Neural progenitor cell (in vitro differentiated cells): Measurements from ENCODE around the gene SEPTIN11. TPM values are rescaled to one million over a fixed set of nuclear protein-coding genes. Genes with fewer than 3 reads are reported as not detected.
A peak's percentile ranks its signal among the peaks of the same experiment; 100 is the strongest.

ENCODE experiments used
- DNase-seq: peaks from one replicate; pipeline ENCODE4 v3.0.0-alpha.2; 2016; ENCODE audit warnings: low spot score
- H2AFZ ChIP-seq: fragments of 200-600 bp; sonication (generic); replicated peaks from 2 replicates; pipeline ENCODE4 v1.6.1; 2016; ENCODE audit warnings: antibody characterized with exemption
- H3F3A ChIP-seq: fragments of 200-600 bp; sonication (generic); 2 replicates; pipeline ENCODE4 v1.6.1; 2016; ENCODE audit warnings: antibody characterized with exemption, low read depth
- H3K27ac ChIP-seq: fragments of 200-600 bp; sonication (generic); 2 replicates; pipeline ENCODE4 v1.5.1; 2016; ENCODE audit warnings: mild to moderate bottlenecking
- H3K27me3 ChIP-seq: fragments of 200-600 bp; sonication (generic); 2 replicates; pipeline ENCODE4 v1.6.1; 2016; ENCODE audit warnings: mild to moderate bottlenecking, moderate library complexity
- H3K36me3 ChIP-seq: fragments of 200-600 bp; sonication (generic); 2 replicates; pipeline ENCODE4 v1.5.1; 2016
- H3K4me1 ChIP-seq: fragments of 200-600 bp; sonication (generic); 2 replicates; pipeline ENCODE4 v1.6.1; 2016; ENCODE audit warnings: mixed run types
- H3K4me2 ChIP-seq: fragments of 200-600 bp; sonication (generic); 2 replicates; pipeline ENCODE4 v1.6.1; 2016
- H3K4me3 ChIP-seq: fragments of 200-600 bp; sonication (generic); 2 replicates; pipeline ENCODE4 v1.5.1; 2016
- H3K79me2 ChIP-seq: fragments of 200-600 bp; sonication (generic); 2 replicates; pipeline ENCODE4 v1.6.1; 2016; ENCODE audit warnings: low read depth
- H3K9ac ChIP-seq: fragments of 200-600 bp; sonication (generic); 2 replicates; pipeline ENCODE4 v1.6.1; 2016
- H3K9me3 ChIP-seq: fragments of 200-600 bp; sonication (generic); 2 replicates; pipeline ENCODE4 v1.5.1; 2016; ENCODE audit warnings: low read depth
- H4K20me1 ChIP-seq: fragments of 200-600 bp; sonication (generic); 2 replicates; pipeline ENCODE4 v1.6.1; 2016; ENCODE audit warnings: low read depth
- H3K27ac Mint-ChIP-seq: 3 replicates; pipeline ENCODE4 v1.8.0; 2021; ENCODE audit warnings: mixed read lengths
- H3K27me3 Mint-ChIP-seq: 2 replicates; pipeline ENCODE4 v1.8.0; 2022; ENCODE audit warnings: low read depth, mild to moderate bottlenecking, inconsistent platforms, moderate library complexity, mixed read lengths; ENCODE audit not compliant: insufficient read depth
- H3K36me3 Mint-ChIP-seq: 3 replicates; pipeline ENCODE4 v1.8.0; 2021; ENCODE audit warnings: mixed read lengths
- H3K4me1 Mint-ChIP-seq: 3 replicates; pipeline ENCODE4 v1.8.0; 2021; ENCODE audit warnings: mixed read lengths
- H3K4me3 Mint-ChIP-seq: 3 replicates; pipeline ENCODE4 v1.8.0; 2021; ENCODE audit warnings: mild to moderate bottlenecking, moderate library complexity, mixed read lengths
- H3K9me3 Mint-ChIP-seq: 3 replicates; pipeline ENCODE4 v1.8.0; 2020; ENCODE audit warnings: mixed read lengths
- EZH2 ChIP-seq: fragments of 200-600 bp; sonication (generic); IDR thresholded peaks from 2 replicates; pipeline ENCODE4 v1.6.1; 2017; ENCODE audit warnings: antibody characterized with exemption, mild to moderate bottlenecking, moderate library complexity
- EZH2phosphoT487 ChIP-seq: fragments of 200-600 bp; sonication (generic); IDR thresholded peaks from 2 replicates; pipeline ENCODE4 v1.6.1; 2017; ENCODE audit warnings: antibody characterized with exemption
- total RNA-seq: library from RNA; depleted of rRNA; stranded (reverse); fragments of >200 nt; gene quantifications from 2 replicates; pipeline ENCODE4 v1.2.3, GENCODE V29; 2015; ENCODE audit warnings: low replicate concordance
- TF ChIP-seq, protein P1 (sequence below): fragments of 200-600 bp; sonication (generic); IDR thresholded peaks from 2 replicates; pipeline ENCODE4 v1.5.1; 2017; ENCODE audit warnings: antibody characterized with exemption, mild to moderate bottlenecking

SEPTIN11 gene
- total RNA-seq, 1 donor from 2014 or later = 183 TPM

DNA sequence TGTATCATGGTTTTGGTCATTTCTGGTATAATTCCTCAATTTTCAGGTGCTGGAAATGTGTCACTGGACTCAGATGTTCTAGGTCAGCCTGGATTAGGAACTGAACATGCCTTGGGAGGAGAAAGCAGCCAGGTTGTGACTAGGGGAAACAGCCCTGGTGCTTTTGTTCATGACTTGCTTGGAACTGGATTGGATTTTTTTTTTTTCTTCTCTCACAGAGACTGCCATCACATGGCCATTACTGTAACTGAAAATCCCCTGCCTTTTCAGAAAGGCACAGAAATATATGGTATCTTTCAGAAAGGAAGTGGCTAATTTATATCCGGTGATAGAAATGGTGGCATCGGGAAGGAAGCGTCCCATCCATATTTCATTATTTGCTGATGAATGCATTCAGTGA is 34.6 kb downstream of the SEPTIN11 start:
- Histone ChIP-seq H4K20me1 (peaks cover 55% of the 10 kb centered on the region), H2AFZ (no peak overlapping the region), H3K9me3 (no peaks in the 10 kb centered on the region), H3K27ac (no peak overlapping the region), H3K36me3 (peaks cover 3% of the 10 kb centered on the region), H3K9ac (no peak overlapping the region), H3K4me1 (peaks cover 38% of the 10 kb centered on the region), H3F3A (no peaks in the 10 kb centered on the region), H3K79me2 (peaks cover 97% of the 10 kb centered on the region), H3K4me2 (peak overlapping the region; percentile 2), H3K27me3 (no peaks in the 10 kb centered on the region), H3K4me3 (no peak overlapping the region)
- H3K4me1 Mint-ChIP-seq = peaks cover 63% of the 10 kb centered on the region
- H3K9me3 Mint-ChIP-seq = no peaks in the 10 kb centered on the region
- H3K27me3 Mint-ChIP-seq = no peaks in the 10 kb centered on the region
- H3K36me3 Mint-ChIP-seq = peaks cover 14% of the 10 kb centered on the region
- H3K27ac Mint-ChIP-seq = no peak overlapping the region
- TF ChIP-seq, protein P1, sequence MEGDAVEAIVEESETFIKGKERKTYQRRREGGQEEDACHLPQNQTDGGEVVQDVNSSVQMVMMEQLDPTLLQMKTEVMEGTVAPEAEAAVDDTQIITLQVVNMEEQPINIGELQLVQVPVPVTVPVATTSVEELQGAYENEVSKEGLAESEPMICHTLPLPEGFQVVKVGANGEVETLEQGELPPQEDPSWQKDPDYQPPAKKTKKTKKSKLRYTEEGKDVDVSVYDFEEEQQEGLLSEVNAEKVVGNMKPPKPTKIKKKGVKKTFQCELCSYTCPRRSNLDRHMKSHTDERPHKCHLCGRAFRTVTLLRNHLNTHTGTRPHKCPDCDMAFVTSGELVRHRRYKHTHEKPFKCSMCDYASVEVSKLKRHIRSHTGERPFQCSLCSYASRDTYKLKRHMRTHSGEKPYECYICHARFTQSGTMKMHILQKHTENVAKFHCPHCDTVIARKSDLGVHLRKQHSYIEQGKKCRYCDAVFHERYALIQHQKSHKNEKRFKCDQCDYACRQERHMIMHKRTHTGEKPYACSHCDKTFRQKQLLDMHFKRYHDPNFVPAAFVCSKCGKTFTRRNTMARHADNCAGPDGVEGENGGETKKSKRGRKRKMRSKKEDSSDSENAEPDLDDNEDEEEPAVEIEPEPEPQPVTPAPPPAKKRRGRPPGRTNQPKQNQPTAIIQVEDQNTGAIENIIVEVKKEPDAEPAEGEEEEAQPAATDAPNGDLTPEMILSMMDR = peak; percentile 37
- no peak for TF ChIP-seq EZH2phosphoT487
- no peak overlapping the region for H3K4me3 Mint-ChIP-seq
- DNase-seq = no peak

DNA sequence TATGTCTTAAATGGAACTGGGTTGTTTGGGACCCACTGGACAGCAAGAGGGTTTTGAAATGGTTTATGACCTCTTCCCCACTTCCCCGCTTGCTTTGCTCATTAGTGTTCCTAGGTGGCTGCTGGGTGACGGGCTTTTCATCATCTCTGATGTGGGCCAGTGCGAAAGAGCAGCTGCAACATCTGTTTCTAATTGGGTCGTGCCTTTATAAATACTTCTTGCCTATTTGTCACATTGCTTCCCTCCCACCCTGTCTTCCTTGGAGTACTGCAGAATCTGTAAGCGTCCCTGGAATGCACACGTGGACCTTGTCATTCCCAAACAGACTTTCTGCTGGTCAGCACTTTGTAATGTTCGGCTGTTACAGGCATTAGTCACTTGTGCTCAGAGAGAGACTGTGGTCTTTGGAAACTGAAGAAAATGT is 35.2 kb downstream of the SEPTIN11 start:
- Histone ChIP-seq H3K9ac (no peak overlapping the region), H3K27ac (no peak overlapping the region)
- peaks cover 1% of the 10 kb centered on the region for H3K27me3 Mint-ChIP-seq

DNA sequence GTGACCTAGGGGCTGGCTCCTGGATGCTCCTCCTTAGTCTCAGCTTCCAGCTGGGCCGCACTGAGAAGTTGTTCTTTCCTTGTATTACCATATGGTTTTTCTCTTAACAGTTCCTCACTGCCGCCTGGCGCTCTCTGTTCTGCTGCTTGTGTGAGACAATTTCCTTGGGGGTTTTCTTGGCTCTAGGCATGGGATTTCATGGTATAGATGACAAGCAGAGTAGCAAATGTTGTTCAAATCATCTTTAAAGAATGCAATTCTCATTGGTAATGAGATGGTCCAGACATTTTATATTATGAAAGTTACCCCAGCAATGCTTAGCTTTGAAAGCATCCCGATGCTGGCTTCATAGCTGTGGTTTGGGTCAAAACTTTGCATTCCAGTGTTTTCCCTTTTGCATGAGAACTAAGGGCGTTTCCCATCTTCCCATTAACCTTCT is 37.6 kb downstream of the SEPTIN11 start:
- H3K27ac ChIP-seq = no peak overlapping the region
- TF ChIP-seq EZH2 (no peak), EZH2phosphoT487 (no peak)
- TF ChIP-seq, protein P1 = no peak
- H3K27me3 ChIP-seq = no peaks in the 10 kb centered on the region
- peaks cover 96% of the 10 kb centered on the region for H3K79me2 ChIP-seq
- peaks cover 28% of the 10 kb centered on the region for H3K4me1 ChIP-seq
- Mint-ChIP-seq H3K9me3 (peaks cover 15% of the 10 kb centered on the region), H3K27me3 (peaks cover 5% of the 10 kb centered on the region), H3K4me3 (no peak overlapping the region), H3K36me3 (peaks cover 27% of the 10 kb centered on the region), H3K4me1 (peaks cover 40% of the 10 kb centered on the region), H3K27ac (no peak overlapping the region)
- no peak overlapping the region for H3K4me2 ChIP-seq
- H3K4me3 ChIP-seq = no peak overlapping the region
- H3K36me3 ChIP-seq = peaks cover 3% of the 10 kb centered on the region
- no peak for DNase-seq
- H4K20me1 ChIP-seq = peaks cover 30% of the 10 kb centered on the region
- H3K9ac ChIP-seq = no peak overlapping the region
- no peaks in the 10 kb centered on the region for H3F3A ChIP-seq
- H3K9me3 ChIP-seq = peaks cover 4% of the 10 kb centered on the region
- no peak overlapping the region for H2AFZ ChIP-seq

More for the DNA sequence above, 35.2 kb downstream of the SEPTIN11 start:
- Histone ChIP-seq H3K27me3 (no peaks in the 10 kb centered on the region), H3K9me3 (peaks cover 4% of the 10 kb centered on the region), H2AFZ (no peak overlapping the region), H3K4me1 (peaks cover 38% of the 10 kb centered on the region), H3F3A (no peaks in the 10 kb centered on the region), H4K20me1 (peaks cover 48% of the 10 kb centered on the region), H3K4me3 (no peak overlapping the region), H3K4me2 (peak overlapping the region; percentile 2), H3K36me3 (peaks cover 3% of the 10 kb centered on the region), H3K79me2 (peaks cover 97% of the 10 kb centered on the region)
- Mint-ChIP-seq H3K4me1 (peaks cover 61% of the 10 kb centered on the region), H3K36me3 (peaks cover 13% of the 10 kb centered on the region), H3K9me3 (peaks cover 1% of the 10 kb centered on the region), H3K4me3 (no peak overlapping the region), H3K27ac (no peak overlapping the region)
- no peak for TF ChIP-seq EZH2
- TF ChIP-seq, protein P1 = no peak
- peak; percentile 41 for DNase-seq
